ENCODE results near the gene CGB7.
"Not testable (repeated sequence)": the region's sequence is repeated elsewhere in the genome, so short reads cannot be mapped to it uniquely, and the experiment has no call there.

GRCh38 chr19:49038557-49039276 lies 18.8 kb downstream of the CGB7 start:
- TF ChIP-seq CTCF (IDR thresholded peaks at IDR 0.05; ENCODE audit: insufficient read depth, low read depth, low read length); EZH2 (IDR thresholded peaks at IDR 0.05; ENCODE audit: insufficient read depth, low read length): not testable (repeated sequence)

All from astrocyte (in vitro differentiated cells and primary cell).